ENCODE data around the gene SCAF4.

DNA sequence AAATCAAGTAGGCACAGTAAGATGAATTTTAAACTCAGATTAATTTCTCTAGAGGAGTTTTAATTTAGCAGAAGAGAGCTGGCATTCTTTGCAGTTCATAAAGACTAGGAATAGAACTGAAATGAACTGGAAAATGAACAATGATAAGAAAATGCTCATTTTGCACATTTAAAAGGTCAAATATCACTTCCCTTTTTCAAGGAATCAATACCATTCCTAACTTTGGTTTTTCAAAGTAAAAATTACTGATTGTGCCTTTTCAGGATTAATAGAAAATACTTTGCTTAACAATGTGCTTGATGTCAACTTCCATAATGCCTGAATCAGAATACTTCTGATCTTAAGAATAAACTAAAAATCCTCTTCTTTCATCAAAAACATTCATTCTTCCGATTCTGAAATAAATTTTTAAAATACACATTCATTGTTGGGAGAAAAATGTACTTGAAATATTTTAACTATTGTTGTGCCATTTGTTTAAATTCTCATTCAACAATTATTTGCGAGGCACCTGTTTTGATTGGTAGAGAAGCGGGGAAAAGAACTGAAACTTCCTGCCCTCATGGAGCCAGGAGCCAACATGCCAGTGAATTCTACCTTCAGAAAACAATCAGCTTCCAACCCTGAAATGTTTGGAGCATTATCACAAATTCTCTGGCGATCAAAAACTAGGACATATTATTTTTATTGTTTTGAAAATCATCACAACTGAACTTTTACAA is 2.1 kb downstream of the SCAF4 start:
- TF ChIP-seq POLR2A (IDR thresholded peaks at IDR 0.05): no peak
- TF ChIP-seq, protein P1, sequence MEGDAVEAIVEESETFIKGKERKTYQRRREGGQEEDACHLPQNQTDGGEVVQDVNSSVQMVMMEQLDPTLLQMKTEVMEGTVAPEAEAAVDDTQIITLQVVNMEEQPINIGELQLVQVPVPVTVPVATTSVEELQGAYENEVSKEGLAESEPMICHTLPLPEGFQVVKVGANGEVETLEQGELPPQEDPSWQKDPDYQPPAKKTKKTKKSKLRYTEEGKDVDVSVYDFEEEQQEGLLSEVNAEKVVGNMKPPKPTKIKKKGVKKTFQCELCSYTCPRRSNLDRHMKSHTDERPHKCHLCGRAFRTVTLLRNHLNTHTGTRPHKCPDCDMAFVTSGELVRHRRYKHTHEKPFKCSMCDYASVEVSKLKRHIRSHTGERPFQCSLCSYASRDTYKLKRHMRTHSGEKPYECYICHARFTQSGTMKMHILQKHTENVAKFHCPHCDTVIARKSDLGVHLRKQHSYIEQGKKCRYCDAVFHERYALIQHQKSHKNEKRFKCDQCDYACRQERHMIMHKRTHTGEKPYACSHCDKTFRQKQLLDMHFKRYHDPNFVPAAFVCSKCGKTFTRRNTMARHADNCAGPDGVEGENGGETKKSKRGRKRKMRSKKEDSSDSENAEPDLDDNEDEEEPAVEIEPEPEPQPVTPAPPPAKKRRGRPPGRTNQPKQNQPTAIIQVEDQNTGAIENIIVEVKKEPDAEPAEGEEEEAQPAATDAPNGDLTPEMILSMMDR (IDR thresholded peaks at IDR 0.05): no peak
